GM12891 (cell line): Measurements from ENCODE around the gene RAPGEF4.

ENCODE experiments used
- POLR2A ChIP-seq: IDR thresholded peaks from 2 replicates; pipeline ENCODE4 v1.6.1; 2011; ENCODE audit warnings: low read depth, low read length, control low read depth
- TAF1 ChIP-seq: IDR thresholded peaks from 2 replicates; pipeline ENCODE4 v1.6.1; 2011; ENCODE audit warnings: low read depth, low read length, control low read depth

DNA sequence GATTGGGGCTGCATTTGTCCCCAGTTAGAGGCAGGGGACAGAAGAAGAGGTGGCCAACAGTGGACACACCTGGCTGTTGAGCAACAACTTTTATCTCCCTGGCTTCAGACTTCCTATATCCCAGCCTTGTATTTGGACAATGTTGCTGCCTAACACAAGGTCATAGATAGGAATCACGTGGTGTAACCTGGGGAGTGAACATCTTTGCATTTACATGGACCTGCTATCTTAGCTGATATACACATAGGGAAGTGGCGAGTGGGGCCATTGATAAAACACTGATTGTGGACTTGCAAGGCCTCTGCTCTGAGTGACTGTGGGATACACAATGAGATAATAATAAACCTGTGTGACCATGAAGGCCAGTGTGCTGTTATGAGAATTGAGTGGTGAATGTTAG, 26.9 kb downstream of the RAPGEF4 start:
- TF ChIP-seq POLR2A (no peak), TAF1 (no peak)
